Measurements from ENCODE around the gene SCD5.

DNA sequence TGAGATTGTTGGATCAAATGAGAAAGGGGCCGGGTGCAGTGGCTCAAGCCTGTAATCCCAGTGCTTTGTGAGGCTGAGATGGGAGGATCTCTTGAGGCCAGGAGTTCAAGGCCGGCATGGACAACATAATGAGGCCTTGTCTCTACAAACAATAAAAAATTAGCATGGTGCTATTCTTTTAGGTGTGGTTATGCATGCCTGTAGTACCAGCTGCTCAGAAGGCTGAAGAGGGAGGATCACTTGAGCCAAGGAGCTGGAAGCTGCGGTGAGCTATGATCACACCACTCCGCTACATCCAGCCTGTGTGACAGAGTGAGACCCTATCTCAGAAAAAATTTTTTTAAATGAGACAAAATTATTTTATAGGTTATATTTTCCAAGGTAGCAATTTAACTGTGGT lies 187.1 kb downstream of the SCD5 start:
- TF ChIP-seq EZH2 (IDR thresholded peaks at IDR 0.05; ENCODE audit: borderline replicate concordance, low read length) (no peak), CTCF (conservative IDR thresholded peaks at IDR 0.05 in 1 of 2, IDR thresholded peaks at IDR 0.05 in 1 of 2; ENCODE audit: extremely low read depth in 1 of 2, insufficient read depth in 1 of 2, low read depth in 1 of 2, low read length in 2 of 2) (no peak)
